ENCODE measurements around the gene ZNF70.

Gene ZNF70

GRCh38 chr22:23696326-23696851 lies 54.5 kb downstream of the ZNF70 start:
- DNase-seq (ENCODE audit: low read depth): no peak

GRCh38 chr22:23695571-23696325 lies 55.2 kb downstream of the ZNF70 start:
- H3K4me3 ChIP-seq (ENCODE audit: control insufficient read depth, low read depth, low read length): no peak overlapping the region
- DNase-seq (ENCODE audit: low read depth): no peak
- TF ChIP-seq CTCF (IDR thresholded peaks at IDR 0.05; ENCODE audit: control insufficient read depth, insufficient read depth, low read depth, low read length, missing control alignments): no peak

More at GRCh38 chr22:23696326-23696851, 54.5 kb downstream of the ZNF70 start:
- no peak for TF ChIP-seq CTCF (IDR thresholded peaks at IDR 0.05; ENCODE audit: control insufficient read depth, insufficient read depth, low read depth, low read length, missing control alignments)
- no peak overlapping the region for H3K4me3 ChIP-seq (ENCODE audit: control insufficient read depth, low read depth, low read length)

GRCh38 chr22:23695141-23695540 lies 55.8 kb downstream of the ZNF70 start:
- DNase-seq (ENCODE audit: low read depth): no peak
- no peak for TF ChIP-seq CTCF (IDR thresholded peaks at IDR 0.05; ENCODE audit: control insufficient read depth, insufficient read depth, low read depth, low read length, missing control alignments)
- H3K4me3 ChIP-seq (ENCODE audit: control insufficient read depth, low read depth, low read length): no peak overlapping the region

GRCh38 chr22:23693979-23694680 lies 56.8 kb downstream of the ZNF70 start:
- TF ChIP-seq CTCF (IDR thresholded peaks at IDR 0.05; ENCODE audit: control insufficient read depth, insufficient read depth, low read depth, low read length, missing control alignments): no peak
- H3K4me3 ChIP-seq (ENCODE audit: control insufficient read depth, low read depth, low read length): no peak overlapping the region

GRCh38 chr22:23692598-23693291 lies 58.2 kb downstream of the ZNF70 start:
- no peak for TF ChIP-seq CTCF (IDR thresholded peaks at IDR 0.05; ENCODE audit: control insufficient read depth, insufficient read depth, low read depth, low read length, missing control alignments)
- no peak for DNase-seq (ENCODE audit: low read depth)
- H3K4me3 ChIP-seq (ENCODE audit: control insufficient read depth, low read depth, low read length): no peak overlapping the region

More at GRCh38 chr22:23693979-23694680, 56.8 kb downstream of the ZNF70 start:
- no peak for DNase-seq (ENCODE audit: low read depth)

- no peak overlapping the region for H3K4me3 ChIP-seq (ENCODE audit: control insufficient read depth, low read depth, low read length)
- no peak for DNase-seq (ENCODE audit: low read depth)
- TF ChIP-seq CTCF (IDR thresholded peaks at IDR 0.05; ENCODE audit: control insufficient read depth, insufficient read depth, low read depth, low read length, missing control alignments): no peak
Observed at GRCh38 chr22:23691748-23692423, 59.0 kb downstream of the ZNF70 start.
